Breast epithelium (tissue), 3 donors: ENCODE measurements around the gene UBXN7.

Experiments used
- CTCF ChIP-seq, 3 donors: fragments of 450-650 bp; IDR thresholded peaks; one replicate each; pipeline ENCODE4 v1.5.1; 2016 to 2017; ENCODE audit warnings: antibody characterized with exemption in 3 of 3, mild to moderate bottlenecking in 3 of 3, moderate library complexity in 3 of 3
- POLR2A ChIP-seq: fragments of 450-650 bp; IDR thresholded peaks from one replicate; pipeline ENCODE4 v1.6.1; 2016; ENCODE audit warnings: antibody characterized with exemption, mild to moderate bottlenecking, moderate library complexity

- TF ChIP-seq CTCF (IDR thresholded peaks at IDR 0.05) (no peak), POLR2A (no peak)
Observed at GRCh38 chr3:196440696-196441095, 8.5 kb upstream of the UBXN7 start.
